GM19099 (cell line): Measurements from ENCODE around the gene NRG2.

ENCODE experiments used
- POLR2A ChIP-seq: IDR thresholded peaks from 3 replicates; pipeline ENCODE4 v1.6.1; 2011; ENCODE audit warnings: low read depth; ENCODE audit not compliant: insufficient read length; ENCODE audit errors: extremely low read depth

Gene NRG2

GRCh38 chr5:139904816-139905661, 138.1 kb downstream of the NRG2 start:
- no peak for TF ChIP-seq POLR2A

- no peak for TF ChIP-seq POLR2A
Observed at GRCh38 chr5:139904566-139904815, 138.6 kb downstream of the NRG2 start.

- TF ChIP-seq POLR2A, result no peak
Observed at GRCh38 chr5:139903795-139904565, 139.1 kb downstream of the NRG2 start.

- no peak for TF ChIP-seq POLR2A
Observed at GRCh38 chr5:139903450-139903794, 139.7 kb downstream of the NRG2 start.

- no peak for TF ChIP-seq POLR2A
Observed at GRCh38 chr5:139901986-139902385, 141.1 kb downstream of the NRG2 start.

GRCh38 chr5:139901251-139901575, 141.9 kb downstream of the NRG2 start:
- no peak for TF ChIP-seq POLR2A

- no peak for TF ChIP-seq POLR2A
Observed at GRCh38 chr5:139900546-139901250, 142.4 kb downstream of the NRG2 start.

GRCh38 chr5:139898981-139899380, 144.1 kb downstream of the NRG2 start:
- no peak for TF ChIP-seq POLR2A

- TF ChIP-seq POLR2A, result no peak
Observed at GRCh38 chr5:139897982-139898381, 145.1 kb downstream of the NRG2 start.

- TF ChIP-seq POLR2A, result no peak
Observed at GRCh38 chr5:139897342-139897741, 145.8 kb downstream of the NRG2 start.

GRCh38 chr5:139896718-139897117, 146.4 kb downstream of the NRG2 start:
- no peak for TF ChIP-seq POLR2A

- TF ChIP-seq POLR2A, result no peak
Observed at GRCh38 chr5:139895647-139896046, 147.5 kb downstream of the NRG2 start.

GRCh38 chr5:139895046-139895445, 148.1 kb downstream of the NRG2 start:
- TF ChIP-seq POLR2A, result no peak

- no peak for TF ChIP-seq POLR2A
Observed at GRCh38 chr5:139893873-139894272, 149.2 kb downstream of the NRG2 start.

GRCh38 chr5:139889410-139889809, 153.7 kb downstream of the NRG2 start:
- no peak for TF ChIP-seq POLR2A

- TF ChIP-seq POLR2A, result no peak
Observed at GRCh38 chr5:139888370-139888769, 154.7 kb downstream of the NRG2 start.
